Natural killer cell treated with Interleukin-12 subunit alpha and Interleukin-12 subunit beta and Interleukin-15 and Interleukin-18, amount 100 ng/mL, for 72 hours (primary cell): ENCODE results near the gene TMEM254. TPM values are rescaled to one million over a fixed set of nuclear protein-coding genes. Genes with fewer than 3 reads are reported as not detected.
A peak's percentile ranks its signal among the peaks of the same experiment; 100 is the strongest.
"Not testable (repeated sequence)": the region's sequence is repeated elsewhere in the genome, so short reads cannot be mapped to it uniquely, and the experiment has no call there.

Experiments used
- ATAC-seq, 2 donors: fragments of 150-1000 bp; cut with Tn5 transposase in 1 of 2; sonication (Bioruptor Pico), chemical (Tn5 transposase) in 1 of 2; 2 replicates each; pipeline ENCODE4 v1.10.0; 2021
- DNase-seq: peaks from one replicate; pipeline ENCODE4 v3.0.0; 2022; ENCODE audit warnings: low spot score
- H3K27ac Mint-ChIP-seq, 2 donors: 1 replicate in 1 of 2; 2 replicates in 1 of 2; pipeline ENCODE4 v1.8.0; 2022; ENCODE audit warnings: mixed read lengths in 2 of 2, mild to moderate bottlenecking in 1 of 2, moderate library complexity in 1 of 2
- H3K27me3 Mint-ChIP-seq, 2 donors: 1 replicate in 1 of 2; 2 replicates in 1 of 2; pipeline ENCODE4 v1.8.0; 2022; ENCODE audit warnings: mixed read lengths in 2 of 2
- H3K36me3 Mint-ChIP-seq: one replicate; pipeline ENCODE4 v1.8.0; 2022; ENCODE audit warnings: mixed read lengths
- H3K4me1 Mint-ChIP-seq, 2 donors: 1 replicate in 1 of 2; 2 replicates in 1 of 2; pipeline ENCODE4 v1.8.0; 2022; ENCODE audit warnings: low read depth in 2 of 2, mixed read lengths in 2 of 2, mild to moderate bottlenecking in 1 of 2
- H3K4me3 Mint-ChIP-seq: one replicate; pipeline ENCODE4 v1.8.0; 2022; ENCODE audit warnings: mixed read lengths
- H3K9me3 Mint-ChIP-seq: 2 replicates; pipeline ENCODE4 v1.8.0; 2022; ENCODE audit warnings: mixed read lengths
- total RNA-seq, 2 donors: library from RNA; stranded (reverse); gene quantifications; one replicate each; pipeline ENCODE4 v1.2.3, GENCODE V29; 2022

The TMEM254 gene
- total RNA-seq, 2 donors from 2014 or later, result 8.3 to 13.2 TPM

DNA sequence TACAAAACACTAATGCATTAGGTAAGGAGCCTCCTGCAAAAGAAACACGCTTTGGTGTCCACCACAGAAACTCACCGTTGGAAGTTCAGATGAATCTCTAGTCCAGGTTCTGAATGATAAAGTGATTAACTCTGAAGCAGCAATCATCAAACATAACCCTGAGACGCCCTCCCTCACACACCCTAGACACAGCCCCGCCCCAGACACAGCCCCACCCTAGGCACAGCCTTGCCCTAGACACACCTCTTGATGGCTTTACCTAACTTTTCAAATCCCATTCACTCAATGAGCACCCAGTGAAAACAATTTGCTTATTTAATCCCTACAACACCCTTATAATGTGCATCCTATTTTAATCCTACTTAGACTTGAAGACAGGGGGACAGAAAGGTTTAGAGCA is 21.3 kb upstream of the TMEM254 start:
- Mint-ChIP-seq H3K27ac (no peak overlapping the region), H3K36me3 (no peaks in the 10 kb centered on the region), H3K4me1 (peaks cover 0 to 3% of the 10 kb centered on the region in 2 donors), H3K27me3 (no peaks in the 10 kb centered on the region), H3K9me3 (no peaks in the 10 kb centered on the region), H3K4me3 (no peak overlapping the region)
- peak in 1 of 2 donors; percentile 56 for ATAC-seq
- DNase-seq, result no peak

DNA sequence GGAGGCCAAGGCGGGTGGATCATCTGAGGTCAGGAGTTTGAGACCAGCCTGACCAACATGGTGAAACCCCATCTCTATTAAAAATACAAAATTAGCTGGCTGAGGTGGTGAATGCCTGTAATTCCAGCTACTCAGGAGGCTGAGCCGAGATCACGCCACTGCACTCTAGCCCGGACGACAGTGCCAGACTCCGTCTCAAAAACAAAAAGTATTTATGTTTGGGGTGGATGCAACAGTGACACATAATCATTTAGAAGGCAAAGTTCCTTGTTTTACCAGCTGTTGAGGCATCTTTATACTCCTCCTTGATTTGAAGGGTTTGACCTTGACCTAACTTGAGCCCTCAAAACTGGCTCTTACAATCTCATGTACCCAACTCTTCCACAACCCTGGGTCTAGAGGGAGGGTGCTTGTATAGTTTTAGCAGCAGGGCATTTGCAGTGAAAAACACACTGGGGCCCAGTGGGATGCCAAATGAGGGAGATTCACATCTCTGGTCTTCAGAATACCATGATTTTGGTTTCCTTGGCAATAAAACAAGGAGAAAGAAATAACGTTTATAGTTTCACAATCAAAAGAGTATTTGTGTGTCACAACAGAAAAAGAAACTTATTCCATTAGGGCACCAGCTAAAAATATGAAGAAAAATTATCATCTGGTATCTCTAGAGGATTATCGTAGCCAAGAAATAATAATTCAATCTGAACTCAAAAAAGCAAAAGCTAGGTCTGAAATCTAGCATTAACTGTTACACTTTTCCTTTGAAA is 14.2 kb upstream of the TMEM254 start:
- peaks cover 0 to 2% of the 10 kb centered on the region in 2 donors for H3K27me3 Mint-ChIP-seq
- no peak overlapping the region for H3K27ac Mint-ChIP-seq
- no peak for ATAC-seq
- no peak overlapping the region for H3K4me3 Mint-ChIP-seq
- DNase-seq, result no peak
- no peaks in the 10 kb centered on the region for H3K4me1 Mint-ChIP-seq
- H3K36me3 Mint-ChIP-seq, result no peaks in the 10 kb centered on the region
- H3K9me3 Mint-ChIP-seq, result no peaks in the 10 kb centered on the region

DNA sequence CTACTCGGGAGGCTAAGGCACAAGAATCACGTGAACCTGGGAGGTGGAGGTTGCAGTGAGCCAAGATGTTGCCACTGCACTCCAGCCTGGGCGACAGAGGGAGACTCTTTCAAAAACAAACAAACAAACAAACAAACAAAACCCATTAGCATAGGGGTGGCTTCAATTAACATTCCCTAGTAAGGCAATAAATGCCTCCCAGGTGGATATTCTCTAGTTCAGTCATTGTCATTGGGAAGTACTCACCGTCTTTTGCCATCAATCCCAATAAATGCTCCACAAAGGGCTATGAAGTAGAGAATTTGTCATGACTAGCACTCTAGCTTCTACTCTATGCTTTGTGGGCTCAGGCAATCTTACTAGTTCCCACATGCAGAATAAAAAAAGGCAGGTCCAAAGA is 11.7 kb upstream of the TMEM254 start:
- no peak for DNase-seq
- H3K9me3 Mint-ChIP-seq, result no peaks in the 10 kb centered on the region
- H3K4me3 Mint-ChIP-seq, result no peak overlapping the region
- no peak overlapping the region for H3K27ac Mint-ChIP-seq
- H3K27me3 Mint-ChIP-seq, result peaks cover 0 to 2% of the 10 kb centered on the region in 2 donors
- ATAC-seq, result no peak
- no peaks in the 10 kb centered on the region for H3K36me3 Mint-ChIP-seq
- no peaks in the 10 kb centered on the region for H3K4me1 Mint-ChIP-seq

DNA sequence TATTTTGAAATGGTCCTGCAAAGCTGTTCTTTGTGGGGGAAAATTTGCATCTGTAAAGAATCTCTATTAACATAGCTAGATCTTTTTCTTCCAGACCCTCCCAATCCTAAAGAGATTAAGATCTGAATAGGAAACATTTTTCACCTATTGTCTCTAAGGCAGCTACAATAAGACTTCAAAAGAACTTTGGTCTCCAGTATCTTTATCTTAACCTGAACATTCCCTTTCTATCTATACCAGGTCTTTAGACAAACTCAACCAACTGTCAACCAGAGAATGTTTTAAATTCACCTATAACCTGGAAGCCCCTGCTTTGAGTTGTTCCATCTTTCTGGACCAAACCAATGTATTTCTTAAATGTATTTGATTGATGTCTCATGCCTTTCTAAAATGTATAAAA is 10.6 kb upstream of the TMEM254 start:
- DNase-seq, H3K36me3 Mint-ChIP-seq, H3K9me3 Mint-ChIP-seq, H3K4me1 Mint-ChIP-seq, H3K4me3 Mint-ChIP-seq, H3K27me3 Mint-ChIP-seq, H3K27ac Mint-ChIP-seq, ATAC-seq: not testable (repeated sequence)

DNA sequence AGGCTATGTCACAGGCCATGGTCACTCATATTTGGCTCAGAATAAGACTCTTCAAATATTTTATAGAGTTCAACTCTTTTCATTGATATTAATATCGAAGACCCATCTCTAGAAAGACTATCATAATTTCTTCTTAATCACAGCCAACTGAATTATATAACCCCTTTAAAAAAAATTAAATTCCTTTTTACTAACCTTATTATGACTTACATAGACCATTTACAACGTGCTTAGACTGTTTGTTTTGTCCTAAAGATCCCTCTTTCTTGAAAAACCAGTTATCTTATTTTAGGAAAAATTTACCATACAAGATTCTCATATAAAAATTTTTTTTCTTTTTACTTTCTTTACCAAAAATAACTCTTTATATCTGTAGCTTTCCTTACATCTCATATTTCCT is 10.2 kb upstream of the TMEM254 start:
- Mint-ChIP-seq H3K4me1 (no peaks in the 10 kb centered on the region), H3K9me3 (no peaks in the 10 kb centered on the region), H3K27ac (no peak overlapping the region), H3K27me3 (peaks cover 0 to 3% of the 10 kb centered on the region in 2 donors), H3K36me3 (no peaks in the 10 kb centered on the region), H3K4me3 (no peak overlapping the region)
- DNase-seq (no peak), ATAC-seq (no peak)

DNA sequence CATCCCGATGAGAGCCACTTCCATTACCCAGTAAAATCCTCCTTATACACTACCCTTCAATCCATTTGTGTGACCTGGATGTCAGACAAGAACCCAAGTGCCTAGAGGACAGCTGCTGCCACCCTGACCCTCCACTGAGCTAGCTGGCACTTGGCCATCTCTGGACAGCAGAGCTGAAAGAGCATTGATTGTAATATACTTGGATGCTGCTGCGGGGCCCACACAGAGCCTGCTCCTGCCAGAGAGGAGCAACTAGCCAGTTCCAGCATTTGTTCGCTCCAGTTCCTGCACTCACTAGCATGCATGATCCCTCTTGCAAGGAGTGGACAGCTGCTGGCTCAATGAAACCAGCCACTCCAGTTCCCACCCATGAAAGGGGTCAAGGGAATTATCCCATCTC is 8.4 kb upstream of the TMEM254 start:
- no peaks in the 10 kb centered on the region for H3K36me3 Mint-ChIP-seq
- H3K27ac Mint-ChIP-seq, result no peak overlapping the region
- H3K4me1 Mint-ChIP-seq, result no peaks in the 10 kb centered on the region
- DNase-seq (no peak), ATAC-seq (no peak)
- peaks cover 0 to 5% of the 10 kb centered on the region in 2 donors for H3K27me3 Mint-ChIP-seq
- no peaks in the 10 kb centered on the region for H3K9me3 Mint-ChIP-seq
- no peak overlapping the region for H3K4me3 Mint-ChIP-seq

DNA sequence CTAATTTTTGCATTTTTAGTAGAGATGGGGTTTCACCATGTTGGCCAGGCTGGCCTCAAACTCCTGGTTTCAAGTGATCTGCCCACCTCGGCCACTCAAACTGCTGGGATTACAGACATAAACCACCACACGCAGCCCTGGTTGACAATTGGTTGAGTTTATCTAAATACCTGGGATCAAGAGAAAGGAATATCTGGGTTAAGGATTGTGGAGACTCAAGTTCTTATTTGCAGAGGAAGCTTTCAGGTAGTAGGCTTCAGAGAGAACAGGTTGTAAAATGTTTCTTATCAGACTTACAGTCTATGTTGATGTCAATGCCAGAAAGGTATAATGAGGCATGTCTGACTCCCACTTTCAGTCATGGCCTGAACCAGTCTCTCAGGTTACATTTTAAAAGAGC is 5.9 kb upstream of the TMEM254 start:
- DNase-seq, result no peak
- Mint-ChIP-seq H3K4me3 (no peak overlapping the region), H3K27me3 (peaks cover 0 to 3% of the 10 kb centered on the region in 2 donors), H3K36me3 (no peaks in the 10 kb centered on the region), H3K27ac (no peak overlapping the region), H3K4me1 (peaks cover 4 to 12% of the 10 kb centered on the region in 2 donors), H3K9me3 (no peaks in the 10 kb centered on the region)
- ATAC-seq, result no peak

DNA sequence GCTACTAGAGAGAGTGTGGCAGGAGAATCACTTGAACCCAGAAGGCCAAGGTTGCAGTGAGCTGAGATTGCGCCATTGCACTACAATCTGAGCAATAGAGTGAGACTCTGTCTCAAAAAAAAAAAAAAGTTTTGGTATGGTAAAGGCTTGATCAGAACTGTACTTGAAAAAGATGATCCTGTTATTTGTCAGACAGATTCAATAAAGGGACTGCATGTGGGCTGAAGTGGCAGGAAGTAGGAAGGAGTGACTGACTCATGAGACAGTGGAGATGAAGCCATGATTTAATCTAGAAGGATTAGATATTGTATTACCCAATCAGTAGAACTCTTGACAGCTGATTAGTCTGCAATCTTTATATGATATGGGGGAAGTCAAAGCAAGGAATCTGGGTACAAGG is 2.7 kb upstream of the TMEM254 start:
- Mint-ChIP-seq H3K36me3 (no peaks in the 10 kb centered on the region), H3K27me3 (peaks cover 0 to 3% of the 10 kb centered on the region in 2 donors), H3K9me3 (no peaks in the 10 kb centered on the region), H3K27ac (peak overlapping the region; percentile 0 to 5), H3K4me1 (peaks cover 20 to 25% of the 10 kb centered on the region in 2 donors), H3K4me3 (no peak overlapping the region)
- DNase-seq (no peak), ATAC-seq (no peak)

DNA sequence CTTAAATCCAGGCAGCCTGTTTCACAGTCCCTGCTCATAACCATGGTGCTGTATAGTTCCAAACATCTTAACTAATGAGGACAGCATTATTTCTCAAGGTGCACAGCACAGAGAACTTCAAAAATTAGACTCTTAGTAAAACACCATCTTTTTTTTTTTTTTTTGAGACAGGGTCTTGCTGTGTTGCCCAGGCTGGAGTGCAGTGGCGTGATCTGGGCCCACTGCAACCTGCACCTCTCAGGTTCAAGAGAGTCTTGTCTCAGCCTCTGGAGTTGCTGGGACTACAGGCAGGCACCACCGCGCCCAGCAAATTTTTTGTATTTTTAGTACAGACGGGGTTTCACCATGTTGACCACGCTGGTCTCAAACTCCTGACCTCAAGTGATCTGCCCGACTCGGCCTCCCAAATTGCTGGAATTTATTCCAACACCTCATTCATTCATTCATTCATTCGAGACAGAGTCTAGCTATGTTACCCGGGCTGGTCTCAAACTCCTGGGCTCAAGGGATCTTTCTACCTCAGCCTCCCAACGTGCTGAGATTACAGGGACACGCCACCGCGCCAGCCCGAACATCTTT is 507 bp upstream of the TMEM254 start:
- H3K4me1 Mint-ChIP-seq, result peaks cover 20 to 25% of the 10 kb centered on the region in 2 donors
- H3K4me3 Mint-ChIP-seq, result peak overlapping the region; percentile 99
- DNase-seq (no peak), ATAC-seq (no peak)
- H3K36me3 Mint-ChIP-seq, result no peaks in the 10 kb centered on the region
- H3K27ac Mint-ChIP-seq, result peak overlapping the region; percentile 82 to 94
- peaks cover 0 to 3% of the 10 kb centered on the region in 2 donors for H3K27me3 Mint-ChIP-seq
- H3K9me3 Mint-ChIP-seq, result no peaks in the 10 kb centered on the region

DNA sequence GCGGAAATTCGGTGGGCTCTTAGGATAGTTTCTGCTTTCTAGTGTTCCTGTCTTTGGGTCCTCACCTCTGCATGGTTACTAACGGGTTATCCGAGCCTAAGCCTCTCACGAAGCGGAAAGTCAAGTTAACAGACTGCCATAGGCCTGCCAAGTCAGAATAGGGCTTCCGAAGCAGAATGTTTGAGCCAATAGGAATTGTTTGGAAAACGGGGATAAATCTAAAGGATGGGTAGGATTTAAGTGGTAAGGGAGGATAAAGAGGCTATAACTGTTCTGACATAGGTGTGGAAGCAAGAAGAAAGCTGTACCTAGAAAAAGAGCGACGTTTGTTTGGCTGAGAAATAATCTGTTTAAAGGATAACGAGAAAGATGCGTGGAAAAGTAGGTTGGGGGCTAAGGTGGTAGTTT is 851 bp downstream of the TMEM254 start:
- Mint-ChIP-seq H3K36me3 (peaks cover 3% of the 10 kb centered on the region), H3K4me1 (peaks cover 20 to 25% of the 10 kb centered on the region in 2 donors), H3K9me3 (no peaks in the 10 kb centered on the region), H3K27ac (peak overlapping the region; percentile 82 to 94), H3K4me3 (peak overlapping the region; percentile 99), H3K27me3 (no peaks in the 10 kb centered on the region)
- DNase-seq (no peak), ATAC-seq (no peak)

DNA sequence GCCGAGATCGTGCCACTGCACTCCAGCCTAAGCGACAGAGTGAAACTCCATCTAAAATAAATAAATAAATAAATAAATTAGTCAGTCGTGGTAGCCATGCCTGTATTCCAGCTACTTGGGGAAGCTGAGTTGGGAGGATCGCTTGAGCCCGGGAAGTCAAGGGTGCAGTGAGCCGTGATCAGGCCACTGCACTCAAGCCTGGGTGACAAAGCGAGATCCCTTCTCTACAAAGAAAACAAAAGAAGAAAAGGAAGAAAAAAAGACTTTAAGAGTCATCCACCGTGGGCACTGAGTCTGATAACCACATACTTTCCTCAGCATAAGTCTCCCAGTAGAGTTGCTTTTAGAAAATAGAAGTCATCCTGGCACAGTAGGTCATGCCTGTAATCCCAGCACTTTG is 2.6 kb downstream of the TMEM254 start:
- Mint-ChIP-seq H3K4me3 (no peak overlapping the region), H3K36me3 (peaks cover 6% of the 10 kb centered on the region), H3K9me3 (no peaks in the 10 kb centered on the region), H3K27me3 (no peaks in the 10 kb centered on the region), H3K27ac (no peak overlapping the region), H3K4me1 (peaks cover 16 to 20% of the 10 kb centered on the region in 2 donors)
- DNase-seq (no peak), ATAC-seq (no peak)

DNA sequence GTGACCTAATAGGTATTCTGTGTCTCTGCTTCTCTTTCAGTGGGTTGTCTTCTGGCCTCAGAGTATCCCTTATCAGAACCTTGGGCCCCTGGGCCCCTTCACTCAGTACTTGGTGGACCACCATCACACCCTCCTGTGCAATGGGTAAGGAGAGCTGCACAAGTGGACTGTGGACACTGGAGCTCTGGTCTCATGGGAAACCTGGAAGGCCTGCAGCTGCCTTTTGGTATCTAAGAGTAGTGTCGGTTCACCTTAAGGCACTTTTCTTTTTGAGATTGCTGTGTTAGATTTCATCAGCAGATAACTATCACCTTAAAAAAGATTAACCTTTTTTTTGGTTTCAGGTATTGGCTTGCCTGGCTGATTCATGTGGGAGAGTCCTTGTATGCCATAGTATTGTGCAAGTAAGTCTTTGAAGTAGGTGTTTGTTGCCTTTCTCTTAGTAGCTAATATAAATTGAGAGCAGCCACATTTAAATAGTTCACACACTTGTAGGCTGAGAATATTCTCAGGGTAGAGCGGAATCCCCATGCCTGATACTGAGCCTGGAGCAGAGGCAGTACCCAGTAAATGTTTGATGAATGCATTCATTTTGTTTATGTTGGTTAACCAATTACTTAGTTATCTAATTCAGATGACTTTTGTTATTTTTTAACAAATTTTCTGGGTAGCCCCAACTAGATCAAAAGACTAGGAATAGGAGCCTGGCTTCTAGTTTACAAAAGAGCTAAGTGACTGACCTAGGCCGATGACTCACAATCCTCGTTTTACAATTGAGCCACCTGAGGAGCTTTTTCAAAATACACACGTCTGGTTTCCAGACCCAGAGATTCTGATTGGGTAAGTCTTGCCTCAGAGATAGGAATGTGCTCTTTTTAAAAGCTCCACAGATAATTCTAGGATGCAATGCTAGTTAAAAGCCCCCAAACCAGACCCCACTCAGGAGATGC is 3.6 kb downstream of the TMEM254 start:
- Mint-ChIP-seq H3K4me1 (peaks cover 12 to 16% of the 10 kb centered on the region in 2 donors), H3K9me3 (no peaks in the 10 kb centered on the region), H3K27me3 (no peaks in the 10 kb centered on the region), H3K4me3 (no peak overlapping the region), H3K27ac (no peak overlapping the region), H3K36me3 (peaks cover 6% of the 10 kb centered on the region)
- no peak for ATAC-seq
- no peak for DNase-seq

DNA sequence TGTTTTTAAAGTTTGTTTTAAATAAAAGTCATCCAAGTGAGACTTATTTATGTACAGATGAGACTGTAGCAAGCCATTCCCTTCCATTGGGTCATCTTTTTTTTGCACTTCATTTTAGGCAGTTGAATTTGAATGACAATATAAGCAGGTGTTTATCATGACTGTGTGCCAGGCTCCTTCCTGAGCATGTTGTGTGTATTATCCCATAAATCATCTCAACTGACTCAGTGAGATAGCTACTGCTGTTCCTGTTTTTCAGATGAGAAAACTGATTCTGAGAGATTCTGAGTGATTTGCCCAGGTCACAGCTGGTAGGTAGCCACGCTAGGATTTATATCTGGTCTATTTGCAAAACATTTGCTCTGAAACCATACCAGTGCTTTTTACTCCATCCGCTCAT is 11.7 kb downstream of the TMEM254 start:
- H3K27ac Mint-ChIP-seq, result no peak overlapping the region
- no peaks in the 10 kb centered on the region for H3K36me3 Mint-ChIP-seq
- ATAC-seq (no peak), DNase-seq (no peak)
- H3K4me1 Mint-ChIP-seq, result no peaks in the 10 kb centered on the region
- H3K4me3 Mint-ChIP-seq, result no peak overlapping the region
- H3K27me3 Mint-ChIP-seq, result no peaks in the 10 kb centered on the region
- no peaks in the 10 kb centered on the region for H3K9me3 Mint-ChIP-seq

DNA sequence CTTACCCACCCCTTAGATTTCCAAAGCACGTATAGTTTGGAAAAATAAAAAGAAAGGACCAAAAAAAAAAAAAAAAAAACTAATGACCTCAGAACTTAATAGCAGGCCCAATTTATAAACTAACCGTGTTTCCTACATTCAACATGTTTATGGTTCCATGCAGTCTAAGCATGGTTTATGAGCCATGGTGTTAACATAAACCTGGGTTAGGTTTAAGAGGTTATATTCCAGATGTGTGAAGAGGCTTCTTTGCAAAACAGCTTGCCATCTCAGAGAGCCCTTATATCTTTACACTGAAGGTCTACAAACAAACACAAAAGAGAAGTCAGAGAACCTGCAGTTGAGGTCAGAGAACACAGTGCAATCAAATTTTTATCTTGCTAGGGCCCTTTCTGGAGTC is 15.8 kb downstream of the TMEM254 start:
- H3K4me3 Mint-ChIP-seq, result no peak overlapping the region
- no peak for DNase-seq
- no peaks in the 10 kb centered on the region for H3K9me3 Mint-ChIP-seq
- ATAC-seq, result no peak
- no peaks in the 10 kb centered on the region for H3K4me1 Mint-ChIP-seq
- H3K27ac Mint-ChIP-seq, result no peak overlapping the region
- H3K36me3 Mint-ChIP-seq, result no peaks in the 10 kb centered on the region
- H3K27me3 Mint-ChIP-seq, result peaks cover 8% of the 10 kb centered on the region in 2 donors
